AG08396 (cell line): Measurements from ENCODE around the gene C8A.
A peak's percentile ranks its signal among the peaks of the same experiment; 100 is the strongest.

Experiments
- DNase-seq: peaks from one replicate; pipeline ENCODE4 v3.0.0; 2012; ENCODE audit warnings: low spot score, mixed read lengths

C8A gene

DNA sequence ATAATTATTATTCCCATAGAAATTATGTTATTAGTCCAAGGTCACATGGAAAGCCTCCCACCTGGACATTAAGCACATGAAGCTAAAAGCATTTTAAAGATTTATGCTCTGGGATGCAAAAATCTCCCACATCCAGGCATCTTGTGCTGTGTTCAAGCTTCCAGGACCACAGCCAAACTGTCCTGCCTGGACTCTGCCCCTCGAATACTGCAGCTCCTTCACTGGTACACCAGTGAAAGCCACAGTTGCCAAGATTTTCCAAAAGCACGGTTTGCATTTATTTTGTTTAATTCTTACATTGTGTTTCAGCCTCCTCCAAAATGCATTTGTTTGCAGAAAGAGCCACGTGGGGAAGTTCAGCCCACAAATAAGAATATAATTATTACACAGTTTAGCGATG, 72.6 kb downstream of the C8A start:
- DNase-seq, result no peak

DNA sequence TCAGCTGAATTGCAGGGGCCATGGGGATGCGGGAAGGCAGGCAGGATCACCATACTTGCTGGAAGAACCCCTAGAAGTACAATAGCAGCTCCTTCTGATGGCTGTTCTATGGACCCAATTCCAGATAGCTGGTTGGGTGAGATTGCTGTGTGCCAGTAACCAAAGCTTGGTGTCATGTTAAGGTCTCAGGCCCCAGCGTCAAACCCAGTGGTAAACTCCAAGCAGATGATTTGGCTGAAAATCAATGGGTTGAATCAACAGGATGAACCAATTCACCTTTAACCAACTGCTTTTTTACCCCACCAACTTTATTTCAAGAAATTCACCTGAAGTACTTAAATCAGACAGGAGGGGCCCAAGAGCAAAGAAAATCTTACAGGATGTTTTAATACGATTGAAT, 73.4 kb downstream of the C8A start:
- no peak for DNase-seq

DNA sequence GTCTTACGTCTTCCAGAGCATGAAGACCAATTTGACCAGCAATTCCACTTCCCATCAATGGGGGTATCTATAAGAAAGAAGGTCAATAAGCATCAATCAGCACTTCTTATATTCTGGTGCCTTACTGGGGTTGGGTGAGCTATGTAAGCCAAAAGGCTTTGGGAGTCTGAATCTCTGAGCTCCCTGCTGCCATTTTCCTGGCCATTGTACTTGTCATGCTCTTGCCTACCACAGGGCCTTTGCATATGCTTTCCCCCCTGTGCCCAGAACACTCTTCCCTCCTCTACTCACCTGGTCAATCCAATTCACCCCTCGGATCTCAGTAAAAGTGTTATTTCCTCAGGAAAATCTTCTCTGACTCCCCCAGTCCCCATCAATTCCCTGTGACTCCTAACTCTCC, 74.9 kb downstream of the C8A start:
- no peak for DNase-seq

DNA sequence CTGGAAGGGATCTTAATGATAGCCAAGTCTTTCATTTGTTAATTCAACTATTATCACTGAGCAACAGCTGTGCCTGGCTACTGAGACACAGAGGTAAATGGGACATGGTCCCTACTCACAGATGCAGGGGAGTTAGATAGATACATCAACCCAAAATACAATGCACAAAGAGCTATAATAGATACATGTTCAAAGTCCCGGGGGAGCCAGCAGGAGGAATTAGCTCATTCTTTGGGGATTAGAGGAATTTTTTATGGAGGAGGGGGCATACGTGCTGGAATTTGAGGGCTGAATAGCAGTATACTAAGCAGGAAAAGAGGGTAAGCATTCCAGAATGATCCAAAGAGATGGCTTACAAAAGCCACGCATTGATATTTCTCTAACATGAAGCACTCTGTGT, 76.6 kb downstream of the C8A start:
- DNase-seq, result no peak

DNA sequence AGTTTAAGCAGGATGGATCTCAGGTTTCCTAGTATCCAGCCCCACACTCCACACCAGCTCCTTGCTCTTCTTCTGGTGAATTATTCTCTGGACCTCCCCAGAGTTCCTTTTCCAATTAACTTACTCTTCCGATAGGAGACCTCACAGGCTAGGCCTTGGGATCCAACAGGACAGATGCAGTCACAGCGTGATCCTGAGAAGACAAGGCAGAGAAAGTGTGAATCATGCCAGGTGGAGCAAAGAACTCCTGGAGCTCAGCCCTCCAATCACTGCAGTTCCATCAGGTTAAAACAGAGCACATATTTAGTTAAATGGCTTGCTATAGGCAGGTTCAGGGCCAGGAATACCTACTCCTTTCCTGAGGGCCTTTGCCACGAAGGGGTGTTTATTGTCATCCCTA, 77.1 kb downstream of the C8A start:
- no peak for DNase-seq

DNA sequence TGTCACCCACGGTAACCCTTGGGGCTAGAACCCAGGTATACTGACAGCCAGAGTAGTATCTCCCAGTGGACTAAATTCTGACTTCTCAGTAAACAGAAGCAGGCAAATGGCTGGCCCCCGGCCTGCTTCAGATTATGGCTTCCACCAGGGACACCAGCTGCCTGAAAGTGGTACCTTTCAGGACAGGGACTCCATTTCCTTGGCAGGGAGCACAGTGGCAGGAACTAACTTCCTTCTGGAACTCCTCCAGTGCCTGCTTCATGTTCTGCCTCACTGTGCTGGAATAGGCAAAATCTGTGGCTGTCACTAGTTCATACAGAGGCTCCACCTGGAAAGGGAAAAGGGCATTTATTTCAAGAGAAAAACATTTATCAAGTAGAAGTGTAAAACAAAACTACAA, 78.6 kb downstream of the C8A start:
- DNase-seq, result no peak

DNA sequence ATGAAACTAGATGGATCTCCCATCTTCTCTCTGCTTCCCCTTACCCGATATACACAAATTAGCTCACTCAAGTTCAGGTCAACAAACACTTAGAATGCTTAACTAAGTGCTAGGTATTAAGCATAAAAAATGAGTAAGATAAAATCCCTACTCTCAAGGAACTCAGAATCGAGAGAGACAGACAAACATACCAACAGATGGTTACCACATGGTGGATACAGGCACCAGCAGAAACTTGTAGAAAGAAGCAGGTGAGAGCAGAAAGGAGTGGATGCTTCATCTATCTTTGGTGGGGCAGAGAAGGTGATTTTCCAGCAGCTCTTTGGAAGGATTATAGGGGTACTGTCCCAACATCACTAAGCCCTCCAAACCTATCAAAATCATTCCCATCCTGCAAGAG, 79.0 kb downstream of the C8A start:
- no peak for DNase-seq

DNA sequence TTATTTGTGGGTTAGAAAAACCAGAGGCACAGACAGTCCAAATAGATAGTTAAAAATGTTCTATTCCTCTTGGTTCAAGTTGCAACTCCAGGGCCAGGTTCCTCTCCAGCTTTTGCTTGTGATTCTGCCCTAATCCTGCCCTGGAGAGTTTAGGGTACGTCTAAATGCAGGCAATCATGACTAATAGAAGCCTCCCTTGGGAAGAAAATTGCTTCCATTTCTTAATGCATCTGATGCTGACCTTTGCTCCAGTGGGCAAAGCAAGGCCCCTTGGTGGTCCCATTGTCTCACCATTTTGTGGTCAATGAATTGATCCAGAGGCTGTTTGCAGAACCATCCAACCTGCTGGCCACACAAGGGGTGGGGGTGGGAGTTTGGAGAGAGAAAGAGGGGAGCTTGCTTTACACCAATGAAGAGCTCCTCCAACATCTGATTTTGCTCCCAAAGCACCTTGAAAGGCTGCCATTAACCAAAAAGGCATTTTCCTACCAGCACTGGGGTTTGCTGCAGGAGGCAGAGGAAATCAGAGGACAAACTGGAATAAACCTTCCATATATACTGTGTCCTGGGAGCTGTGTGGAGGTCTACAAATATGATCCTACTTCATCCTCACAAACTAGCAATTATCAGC, 79.9 kb downstream of the C8A start:
- no peak for DNase-seq

DNA sequence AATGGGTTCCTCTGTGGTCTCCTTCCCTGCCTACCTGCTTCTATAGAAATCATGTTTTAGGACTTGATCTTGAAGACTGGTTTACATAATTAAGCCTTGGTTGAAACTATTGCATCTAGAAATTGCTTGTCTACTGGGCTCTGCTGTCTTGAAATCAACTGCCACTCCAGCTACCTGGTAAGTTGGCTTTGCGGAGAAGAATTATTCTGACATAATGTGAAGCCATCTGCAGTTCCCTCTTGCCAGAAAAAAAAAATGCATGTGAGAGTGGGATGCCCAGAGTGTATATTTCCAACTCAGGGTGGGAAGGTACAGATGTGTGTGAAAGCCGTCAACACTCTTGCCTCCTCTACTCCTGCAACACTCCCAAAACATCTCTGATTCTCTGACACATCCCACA, 84.0 kb downstream of the C8A start:
- DNase-seq, result no peak

DNA sequence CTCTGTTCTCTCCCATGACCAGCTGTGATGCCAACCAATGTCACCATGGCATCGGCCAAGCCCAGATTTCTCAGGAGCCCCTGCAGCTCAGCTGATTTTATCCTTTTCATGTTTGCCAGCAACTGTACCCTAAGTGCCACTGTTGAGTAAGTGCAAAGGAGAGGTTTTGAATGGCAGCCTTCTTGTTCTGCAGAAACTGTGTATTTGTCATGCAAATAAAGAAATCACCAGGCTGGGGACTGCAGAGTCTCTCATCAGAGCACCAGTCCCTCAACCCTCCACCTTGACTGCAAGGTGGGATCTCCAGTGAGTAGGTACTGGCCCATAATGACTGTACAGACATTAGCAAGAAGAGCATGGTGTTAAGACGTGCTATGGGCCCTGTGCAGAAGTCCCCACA, 84.6 kb downstream of the C8A start:
- no peak for DNase-seq

DNA sequence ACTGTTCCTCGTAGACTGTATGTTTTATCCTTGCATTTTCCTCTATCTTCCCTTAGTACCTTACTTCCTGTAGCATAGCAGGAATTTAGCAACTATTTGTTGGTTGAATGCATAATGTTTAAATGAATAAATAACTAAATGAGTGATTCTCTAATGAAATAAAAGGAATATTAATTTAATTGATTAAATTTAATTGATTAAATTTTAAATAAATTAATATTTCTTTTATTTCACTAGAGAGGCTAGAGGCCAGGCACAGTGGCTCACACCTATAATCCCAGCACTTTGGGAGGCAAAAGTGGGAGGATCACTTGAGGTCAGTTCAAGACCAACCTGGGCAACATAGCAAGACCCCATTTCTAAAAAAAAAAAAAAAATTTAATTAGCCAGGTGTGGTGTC, 85.4 kb downstream of the C8A start:
- DNase-seq, result no peak

DNA sequence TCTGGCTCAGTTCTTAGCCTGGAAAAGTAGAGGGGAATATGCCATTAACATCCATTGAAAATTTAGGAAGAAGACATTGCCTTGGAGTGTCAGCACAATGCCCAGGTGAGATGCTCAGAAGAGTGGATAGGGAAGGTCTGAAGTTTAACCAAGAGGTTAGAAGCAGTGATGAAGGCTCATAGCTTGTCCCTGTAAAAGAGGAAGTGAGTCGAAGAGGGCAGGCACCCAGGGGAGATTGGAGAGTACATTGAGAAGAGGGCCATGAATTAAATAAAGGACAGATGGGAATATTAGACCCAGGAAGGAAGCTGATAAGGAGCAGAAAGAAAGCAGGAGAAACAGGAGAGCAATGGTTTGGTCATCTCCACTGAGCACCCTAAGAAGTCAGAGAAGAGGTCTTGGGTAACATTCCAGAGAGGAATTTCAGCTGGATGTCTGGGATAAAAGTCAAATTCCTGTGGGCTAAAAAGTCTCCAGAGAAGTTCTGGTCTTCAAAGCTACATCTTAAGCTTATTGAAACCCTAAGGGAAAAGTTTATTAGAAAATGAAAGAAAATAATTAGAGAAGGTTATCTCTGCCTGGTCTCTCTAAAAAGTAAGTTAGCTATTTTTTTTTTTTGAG, 93.9 kb downstream of the C8A start:
- DNase-seq, result peak; percentile 26

DNA sequence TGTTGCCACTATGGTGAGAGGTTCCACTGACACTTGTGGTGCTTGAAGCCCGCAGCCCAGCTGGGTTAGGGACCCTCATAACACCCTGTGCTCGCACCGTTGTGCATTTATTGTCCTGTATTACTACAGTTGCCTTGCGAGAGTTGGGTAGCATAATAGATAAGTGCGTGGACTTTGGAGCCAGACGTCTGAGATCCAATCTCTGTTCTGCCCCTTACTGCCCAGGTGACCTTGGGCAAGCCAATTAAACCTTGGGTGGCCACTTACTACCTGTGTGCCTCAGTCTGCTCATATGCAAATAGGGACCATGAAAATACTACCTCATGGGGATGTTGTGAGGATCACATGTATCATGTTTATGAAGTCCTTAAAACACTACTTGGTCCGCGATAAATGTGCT, 97.9 kb downstream of the C8A start:
- no peak for DNase-seq

DNA sequence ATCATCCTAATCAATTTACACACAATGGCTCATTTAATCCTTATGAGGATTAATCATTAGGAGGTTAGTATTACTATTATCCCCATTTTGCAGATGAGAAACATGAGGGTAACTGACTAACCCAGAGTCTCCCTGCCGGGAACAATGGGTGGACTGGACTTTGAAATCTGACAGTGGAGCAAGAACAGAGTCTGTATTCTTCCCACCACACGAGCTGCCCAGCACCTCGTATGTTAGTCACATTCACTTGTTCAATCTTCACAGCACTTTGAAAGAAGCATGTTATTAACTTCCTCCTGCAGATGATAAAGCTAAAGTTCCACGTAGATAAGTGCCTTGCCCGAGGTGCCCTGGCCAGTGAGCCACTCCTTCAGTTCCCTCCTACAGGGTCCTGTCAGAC, 98.8 kb downstream of the C8A start:
- no peak for DNase-seq

DNA sequence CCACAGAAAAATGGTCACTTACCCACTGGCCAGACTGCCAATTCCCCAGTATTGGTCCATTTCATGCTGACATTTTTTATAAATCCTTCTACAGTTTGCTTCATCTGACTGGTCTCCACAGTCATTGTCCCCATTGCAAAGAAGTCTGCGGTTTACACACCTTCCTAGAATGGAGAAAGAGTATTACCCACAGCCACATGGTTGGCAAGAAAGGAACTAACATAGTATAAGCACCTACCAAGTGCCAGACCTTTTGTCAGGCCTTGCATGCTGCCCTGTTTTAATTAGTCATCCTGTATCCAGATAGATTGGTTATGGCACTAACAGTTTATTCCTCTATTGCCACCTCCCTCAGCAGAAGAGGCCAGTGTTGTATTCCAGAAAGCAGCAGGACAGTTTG, 100.1 kb downstream of the C8A start:
- no peak for DNase-seq

DNA sequence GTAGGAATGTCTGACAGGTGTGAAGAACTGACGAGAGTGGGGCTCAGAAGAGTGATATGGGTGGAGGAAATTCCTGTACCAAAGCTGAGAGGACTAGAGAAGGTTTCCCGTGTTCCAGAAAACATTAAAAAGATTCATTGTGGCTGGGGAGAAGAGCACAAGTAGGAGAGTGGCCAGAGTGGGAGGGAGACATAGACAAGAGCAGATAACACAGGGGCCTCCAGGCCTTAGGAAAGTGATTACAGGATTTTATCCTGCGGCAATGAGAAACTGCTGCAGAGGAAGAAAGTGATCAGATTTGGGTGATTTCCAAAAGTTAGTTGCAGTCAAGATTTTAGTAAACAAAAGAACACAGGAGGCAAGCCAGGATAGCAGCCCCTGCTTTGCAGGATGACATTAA, 103.3 kb downstream of the C8A start:
- no peak for DNase-seq

DNA sequence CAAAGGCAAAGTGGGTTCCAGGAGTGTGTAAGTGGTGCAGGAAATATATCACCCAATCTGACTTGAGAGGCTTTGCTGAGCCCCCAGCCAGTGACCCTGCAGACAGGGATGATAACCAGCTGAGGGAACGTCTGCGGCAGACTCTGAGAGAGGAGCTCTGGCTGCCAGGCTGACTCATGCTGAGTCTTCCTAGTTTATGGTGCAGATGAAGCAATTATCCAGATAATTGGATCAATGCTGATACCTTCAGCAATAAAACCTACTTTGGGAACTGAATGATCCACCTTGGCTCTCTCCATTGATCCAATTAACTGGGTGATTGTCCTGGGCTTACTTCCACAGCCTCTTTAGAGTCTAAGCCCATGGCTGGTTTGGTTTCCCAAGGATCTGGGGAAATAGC, 103.9 kb downstream of the C8A start:
- DNase-seq, result peak; percentile 15

DNA sequence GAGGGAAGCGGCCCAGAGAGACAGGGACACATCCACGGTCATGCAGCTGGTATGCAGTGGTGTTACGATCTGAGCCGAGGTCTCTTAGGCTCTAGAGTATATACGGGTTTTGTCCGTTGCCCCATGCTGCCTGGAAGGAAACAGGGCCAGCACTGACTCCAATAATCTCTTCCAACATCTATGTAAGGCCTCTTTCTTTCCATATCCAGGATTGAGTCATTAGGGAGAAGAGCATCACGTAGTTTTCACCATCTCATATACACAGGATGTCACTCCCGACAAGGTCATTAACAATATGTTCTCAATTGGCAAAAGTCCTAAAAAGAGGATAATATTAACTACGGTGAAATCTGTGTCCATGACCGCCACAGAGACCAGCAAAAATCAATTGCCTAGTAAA, 106.8 kb downstream of the C8A start:
- DNase-seq, result no peak

DNA sequence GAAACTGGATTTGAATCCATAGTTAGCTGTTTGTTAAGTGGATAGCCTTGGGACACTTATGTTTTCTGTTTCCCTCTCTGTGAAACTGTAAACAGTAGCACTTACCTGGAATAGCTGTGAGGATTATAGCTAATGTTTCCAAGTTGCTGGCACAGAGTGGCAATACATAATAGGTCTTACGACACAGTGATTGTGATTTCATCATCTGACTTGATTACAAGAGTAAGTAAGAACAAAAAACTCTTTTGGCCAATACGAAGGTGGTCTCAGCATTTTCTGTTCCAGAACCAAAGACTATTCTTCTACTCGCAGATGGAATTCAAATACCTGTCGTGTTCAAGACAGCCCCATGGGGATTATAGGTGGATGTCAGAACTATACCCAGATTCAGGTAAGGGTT, 109.1 kb downstream of the C8A start:
- no peak for DNase-seq

DNA sequence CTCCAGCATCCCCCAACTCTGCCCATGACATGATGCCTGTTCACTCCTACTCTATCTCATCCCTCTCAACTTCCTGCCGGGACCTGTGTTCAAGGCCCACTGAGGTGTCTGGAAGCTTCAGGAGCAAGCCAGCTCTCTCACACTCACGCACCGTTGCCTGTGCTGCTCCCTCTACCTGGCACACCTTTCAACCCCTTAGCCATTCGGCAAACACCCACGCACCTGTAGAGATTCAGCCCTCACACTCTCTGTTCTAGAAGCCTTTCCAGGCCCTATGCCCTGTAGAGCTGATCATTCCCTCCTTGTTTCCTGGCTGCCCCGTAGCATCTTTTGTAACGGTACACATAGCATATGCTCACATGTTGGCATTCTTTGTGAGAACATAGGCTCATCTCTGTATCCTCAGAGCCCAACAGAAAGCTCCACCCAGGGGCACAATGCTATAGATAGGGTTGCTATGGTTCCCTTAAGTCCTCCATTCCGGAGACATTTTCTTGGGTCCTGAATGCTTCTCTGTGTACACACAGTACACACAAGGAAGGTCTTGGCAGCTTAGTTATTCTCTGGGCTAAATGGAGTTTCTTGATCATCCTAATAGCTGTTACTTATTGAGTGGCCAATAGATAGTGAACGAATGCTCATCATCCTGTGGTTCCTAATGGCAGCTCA, 109.9 kb downstream of the C8A start:
- no peak for DNase-seq

DNA sequence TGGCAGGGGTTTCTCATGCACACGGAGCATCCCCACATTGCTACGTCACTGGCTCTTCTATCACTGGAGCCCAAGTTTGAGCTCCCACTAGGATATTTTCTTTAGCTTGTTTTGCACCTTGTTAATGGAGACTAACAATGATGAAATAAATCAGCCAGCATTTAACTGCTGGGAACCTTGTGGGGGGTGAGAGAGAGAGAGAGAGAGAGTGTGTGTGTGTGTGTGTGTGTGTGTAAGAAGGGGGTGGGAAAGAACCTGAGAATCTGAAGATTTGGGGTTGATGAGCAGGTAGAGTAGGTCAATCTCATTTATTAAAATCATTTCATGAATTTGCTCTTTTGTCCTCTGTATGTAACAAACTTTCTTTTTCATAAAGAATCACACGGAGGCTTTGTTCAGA, 110.6 kb downstream of the C8A start:
- DNase-seq, result no peak

DNA sequence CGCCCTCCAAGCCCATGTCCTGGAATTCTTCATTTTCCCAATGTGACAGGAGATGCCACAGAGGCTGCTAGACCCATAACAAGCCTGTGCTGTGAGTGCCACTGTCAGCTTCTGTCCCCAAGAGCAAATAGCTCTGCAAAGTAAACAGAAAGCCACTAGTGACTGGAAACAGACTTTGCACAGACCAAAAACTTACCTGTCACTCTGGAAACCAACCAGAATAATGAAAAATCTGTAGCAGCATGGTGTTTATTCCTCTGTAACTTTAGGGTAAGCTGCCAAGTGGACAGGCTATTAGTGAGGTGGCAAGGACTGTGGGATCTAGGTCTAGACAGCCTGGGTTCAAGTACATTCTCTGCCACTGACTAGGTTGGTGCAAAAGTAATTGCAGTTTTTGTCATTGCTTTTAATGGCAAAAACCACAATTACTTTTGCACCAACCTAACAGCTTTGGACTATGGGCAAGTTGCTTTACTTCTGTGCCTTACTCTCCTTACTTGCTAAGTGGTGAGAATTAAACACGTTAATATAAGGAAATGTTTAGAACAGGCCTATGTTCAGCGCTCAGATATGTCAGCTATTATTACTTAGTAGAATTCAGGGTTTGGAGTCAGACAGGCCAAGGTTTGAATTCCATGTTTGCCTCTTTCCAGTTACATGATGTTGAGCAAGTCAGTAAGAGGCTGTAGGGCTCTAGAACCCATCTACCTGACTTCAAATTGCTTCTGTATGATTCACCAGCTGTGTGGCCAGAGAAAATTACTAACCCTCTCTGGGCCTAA, 111.5 kb downstream of the C8A start, which contains the start of gene C8B:
TSS of gene C8B (minus strand) at position 100 of the 782 bp plus-strand sequence. CDS start at position 33, 67 bp downstream.
- DNase-seq, result no peak

DNA sequence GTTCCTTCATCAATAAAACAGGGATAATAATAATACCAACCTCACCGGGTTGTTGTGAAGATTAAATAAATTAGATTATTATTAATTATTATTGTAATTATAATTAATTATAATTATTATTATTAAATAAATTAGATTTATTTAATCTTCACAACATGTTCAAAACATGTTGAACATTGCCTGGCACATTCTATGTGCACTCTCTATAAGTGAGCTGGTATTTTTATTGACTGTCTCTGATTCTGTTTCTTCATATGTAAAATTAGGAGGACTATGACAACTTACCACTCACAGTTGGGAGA, 112.1 kb downstream of the C8A start:
- DNase-seq, result no peak
